T-cell (primary cell): ENCODE data around the gene HPS4. TPM values are rescaled to one million over a fixed set of nuclear protein-coding genes. Genes with fewer than 3 reads are reported as not detected.

Experiments
- ATAC-seq, 4 experiments: fragments of 200-7000 bp in 3 of 4; fragments of 150-1000 bp in 1 of 4; cut with Tn5 transposase; replicated peaks in 1 of 4; 1 replicate in 3 of 4; 2 replicates in 1 of 4; pipeline ENCODE4 v1.10.0; 2021; ENCODE audit warnings: moderate library complexity in 3 of 4, mild to moderate bottlenecking in 2 of 4, moderate number of reproducible peaks in 1 of 4
- CTCF ChIA-PET, 2 donors: fragments of 300-600 bp; sonication (Branson Sonifier 250); formaldehyde crosslinking; loops; one replicate each; lab custom pipeline; 2022; ENCODE audit warnings: antibody characterized with exemption in 2 of 2; lab: Charles Lee
- POLR2A ChIA-PET, 2 donors: fragments of 300-600 bp; sonication (Branson Sonifier 250); formaldehyde crosslinking; loops; one replicate each; lab custom pipeline; 2022; ENCODE audit warnings: antibody characterized with exemption in 2 of 2; lab: Charles Lee
- DNase-seq, 35 experiments: peaks; one replicate each; pipeline versions ENCODE4 v3.0.0 to v3.0.0-alpha.2; 2013 to 2023
- H3K27ac ChIP-seq: one replicate; pipeline ENCODE4 v1.5.1; 2013; ENCODE audit warnings: low read length
- H3K27me3 ChIP-seq, 2 experiments: replicated peaks in 1 of 2; 1 replicate in 1 of 2; 2 replicates in 1 of 2; pipeline versions ENCODE4 v1.6.1 to v1.7.0; 2013; ENCODE audit warnings: low read length in 1 of 2, mixed read lengths in 1 of 2; ENCODE audit not compliant: control insufficient read depth in 2 of 2, insufficient read depth in 2 of 2; ENCODE audit errors: extremely low read depth in 1 of 2
- H3K36me3 ChIP-seq, 2 donors: 1 replicate in 1 of 2; 2 replicates in 1 of 2; pipeline versions ENCODE4 v1.6.1 to v1.7.0; 2013; ENCODE audit warnings: low read length in 1 of 2; ENCODE audit not compliant: control insufficient read depth in 2 of 2, insufficient read depth in 1 of 2; ENCODE audit errors: extremely low read depth in 1 of 2
- H3K4me1 ChIP-seq, 2 experiments: 1 replicate in 1 of 2; 2 replicates in 1 of 2; pipeline versions ENCODE4 v1.6.1 to v1.7.0; 2013; ENCODE audit warnings: low read length in 2 of 2, mixed read lengths in 1 of 2; ENCODE audit not compliant: insufficient read depth in 2 of 2, control insufficient read depth in 1 of 2; ENCODE audit errors: extremely low read depth in 1 of 2
- H3K4me3 ChIP-seq, 2 donors: 1 replicate in 1 of 2; 2 replicates in 1 of 2; pipeline versions ENCODE4 v1.5.1 to v1.7.0; 2013; ENCODE audit warnings: mild to moderate bottlenecking in 2 of 2, low read length in 1 of 2, moderate library complexity in 1 of 2; ENCODE audit not compliant: control insufficient read depth in 1 of 2; ENCODE audit errors: extremely low read depth in 1 of 2
- H3K9me3 ChIP-seq: 2 replicates; pipeline ENCODE4 v1.7.0; 2013
- H3K27ac Mint-ChIP-seq, 2 donors: one replicate each; pipeline ENCODE4 v1.8.0; 2020 to 2021; ENCODE audit warnings: mild to moderate bottlenecking in 2 of 2, mixed read lengths in 2 of 2
- H3K27me3 Mint-ChIP-seq, 2 donors: one replicate each; pipeline ENCODE4 v1.8.0; 2021 to 2022; ENCODE audit warnings: mixed read lengths in 2 of 2
- H3K36me3 Mint-ChIP-seq: one replicate; pipeline ENCODE4 v1.8.0; 2021; ENCODE audit warnings: mixed read lengths
- H3K4me1 Mint-ChIP-seq, 3 donors: one replicate each; pipeline ENCODE4 v1.8.0; 2020 to 2022; ENCODE audit warnings: mixed read lengths in 3 of 3, mild to moderate bottlenecking in 1 of 3
- H3K4me3 Mint-ChIP-seq, 3 donors: one replicate each; pipeline ENCODE4 v1.8.0; 2020 to 2022; ENCODE audit warnings: mild to moderate bottlenecking in 3 of 3, mixed read lengths in 3 of 3, moderate library complexity in 3 of 3
- H3K9me3 Mint-ChIP-seq, 3 donors: one replicate each; pipeline ENCODE4 v1.8.0; 2020 to 2022; ENCODE audit warnings: mixed read lengths in 3 of 3
- WGBS: methylation state at CpG from one replicate; pipeline ENCODE4 v1.1.5; 2013; ENCODE audit warnings: missing lambda C conversion rate; ENCODE audit not compliant: insufficient coverage; 5-methylcytosine and 5-hydroxymethylcytosine counted together
- total RNA-seq, 35 experiments: library from RNA in 6 of 35; stranded (reverse) in 6 of 35; fragments of 120-200 nt in 1 of 35; gene quantifications; one replicate each; pipeline versions ENCODE4 v1.2.1 to v1.2.4 and lab custom pipeline; 2013 to 2026

Gene HPS4
- total RNA-seq, 5 donors from 2014 or later (not counting 1 experiment from before 2014, with no cell fraction given), result 38.7 to 53.4 (median 50.0) TPM

DNA sequence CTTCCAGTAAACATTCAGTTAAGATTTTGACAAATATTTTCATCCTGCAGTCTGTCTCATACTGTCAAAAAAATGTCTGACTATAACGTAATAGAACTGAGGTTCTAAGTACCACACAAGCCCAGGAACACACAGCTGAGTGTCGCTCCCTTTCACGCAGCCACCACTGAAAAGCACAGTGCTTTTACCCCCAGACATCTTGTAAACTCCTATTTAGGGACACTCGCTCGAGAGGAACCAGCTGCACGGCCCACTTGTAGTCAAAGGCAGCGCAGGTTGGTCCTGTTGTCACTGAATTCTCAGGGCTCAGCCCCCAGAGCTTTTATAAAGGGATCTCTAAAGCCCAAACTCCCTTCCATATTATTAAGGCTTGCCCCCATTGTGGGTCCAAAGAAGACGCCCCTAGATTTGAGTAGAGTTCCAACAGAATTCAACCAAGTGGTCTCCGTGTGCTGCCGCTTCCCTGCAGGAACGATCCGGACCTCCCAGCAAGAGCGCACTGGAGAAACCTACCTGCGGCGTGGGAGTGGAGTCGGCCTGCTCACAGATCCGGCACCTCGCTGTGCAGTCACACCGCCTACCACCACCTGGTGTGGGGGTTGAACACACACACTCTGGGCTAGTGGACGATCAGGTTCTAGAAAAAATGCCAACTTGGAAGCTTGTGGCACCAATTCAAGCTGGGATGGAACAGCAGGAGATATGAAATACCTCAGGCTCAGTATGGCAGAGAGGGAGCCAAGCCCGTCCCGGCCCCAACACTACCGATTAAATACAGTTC, 31.2 kb downstream of the HPS4 start:
- H3K27ac Mint-ChIP-seq, result no peak overlapping the region

DNA sequence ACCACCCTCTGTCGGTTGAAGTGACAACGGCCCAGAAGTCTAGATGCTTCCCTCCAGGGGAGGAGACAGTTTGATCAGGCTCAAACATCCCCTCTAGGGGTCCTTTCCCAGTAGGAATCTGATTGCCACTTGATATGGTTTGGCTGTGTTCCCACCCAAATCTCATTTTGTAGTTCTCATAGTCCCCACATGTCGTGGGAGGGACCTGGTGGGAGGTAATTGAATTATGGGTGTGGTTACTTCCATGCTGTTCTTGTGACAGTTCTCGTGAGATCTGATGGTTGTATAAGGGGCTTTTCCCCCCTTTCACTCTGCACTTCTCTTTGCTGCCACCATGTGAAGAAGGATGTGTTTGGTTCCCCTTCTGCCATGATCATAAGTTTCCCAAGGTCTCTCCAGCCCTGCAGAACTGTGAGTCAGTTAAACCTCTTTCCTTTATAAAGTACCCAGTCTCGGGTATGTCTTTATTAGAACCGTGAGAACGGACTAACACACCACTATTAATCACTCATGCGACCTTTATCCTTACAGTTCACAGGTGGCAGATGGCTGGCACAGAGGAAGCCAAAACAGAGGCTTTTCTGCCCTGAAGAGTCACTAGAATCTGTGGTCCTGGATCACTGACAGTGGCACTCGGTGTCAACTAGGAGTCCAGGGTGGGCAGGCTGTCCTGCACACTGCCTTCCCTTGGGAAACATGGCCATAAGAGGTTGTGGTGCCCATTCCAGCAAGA, 33.0 kb downstream of the HPS4 start:
- H3K4me1 Mint-ChIP-seq, result no peaks in the 10 kb centered on the region
- Histone ChIP-seq H3K4me3 (no peak overlapping the region), H3K27me3 (no peaks in the 10 kb centered on the region), H3K4me1 (no peaks in the 10 kb centered on the region), H3K27ac (no peak overlapping the region), H3K9me3 (no peaks in the 10 kb centered on the region), H3K36me3 (peaks cover 16 to 38% of the 10 kb centered on the region in 2 donors)
- ChIA-PET POLR2A (no interaction called here), CTCF (no interaction called here)
- DNase-seq (no peak), ATAC-seq (no peak)
- H3K36me3 Mint-ChIP-seq, result peaks cover 23% of the 10 kb centered on the region
- no peak overlapping the region for H3K27ac Mint-ChIP-seq
- H3K9me3 Mint-ChIP-seq, result no peaks in the 10 kb centered on the region
- no peak overlapping the region for H3K4me3 Mint-ChIP-seq
- no peaks in the 10 kb centered on the region for H3K27me3 Mint-ChIP-seq
- 74% methylated on average over 5 of the region's 9 CpGs for WGBS

More for the DNA sequence above, 31.2 kb downstream of the HPS4 start:
- Mint-ChIP-seq H3K27me3 (no peaks in the 10 kb centered on the region), H3K36me3 (peaks cover 31% of the 10 kb centered on the region), H3K4me3 (no peak overlapping the region), H3K9me3 (no peaks in the 10 kb centered on the region), H3K4me1 (no peaks in the 10 kb centered on the region)
- peaks cover 14 to 47% of the 10 kb centered on the region in 2 donors for H3K36me3 ChIP-seq
- no peak for DNase-seq
- no peaks in the 10 kb centered on the region for H3K4me1 ChIP-seq
- no peak for ATAC-seq
- WGBS, result 97% methylated on average over 16 of the region's 23 CpGs
- no peaks in the 10 kb centered on the region for H3K27me3 ChIP-seq
- CTCF ChIA-PET, result interaction anchor here in 1 of 2 donors (0.6 kb wide), 1 partner anchor 452 kb away, joined by 3 read pairs; no protein-coding TSS in a partner anchor
- no peak overlapping the region for H3K4me3 ChIP-seq
- POLR2A ChIA-PET, result no interaction called here
- no peak overlapping the region for H3K27ac ChIP-seq
- no peaks in the 10 kb centered on the region for H3K9me3 ChIP-seq

DNA sequence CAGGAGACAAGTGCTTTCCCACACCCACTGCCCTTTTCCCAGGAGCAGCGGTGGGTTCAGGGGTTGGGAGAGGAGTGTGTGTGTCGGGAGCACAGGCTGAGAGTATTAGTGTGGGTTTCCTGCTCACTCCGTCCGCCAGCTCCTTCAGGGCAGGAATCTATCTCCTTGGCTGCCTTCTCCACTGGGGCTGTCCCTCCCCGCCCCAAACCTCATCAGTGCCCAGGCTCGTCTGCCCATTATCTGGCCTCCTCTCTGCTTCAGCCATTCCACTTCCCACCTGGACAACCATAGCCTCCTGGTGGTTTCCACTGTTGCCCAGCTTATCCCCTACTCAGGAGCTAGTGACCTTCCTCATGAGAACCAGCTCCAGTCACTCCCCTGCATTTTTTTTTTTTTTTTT, 34.6 kb downstream of the HPS4 start:
- Mint-ChIP-seq H3K4me3 (no peak overlapping the region), H3K27me3 (no peaks in the 10 kb centered on the region), H3K9me3 (no peaks in the 10 kb centered on the region), H3K27ac (no peak overlapping the region), H3K4me1 (no peaks in the 10 kb centered on the region), H3K36me3 (peaks cover 19% of the 10 kb centered on the region)
- ChIA-PET POLR2A (no interaction called here), CTCF (interaction anchor here in 1 of 2 donors (1.2 kb wide), 1 partner anchor 11 kb away, joined by 3 read pairs; no protein-coding TSS in a partner anchor)
- no peak for ATAC-seq
- no peak for DNase-seq
- Histone ChIP-seq H3K36me3 (peaks cover 13 to 35% of the 10 kb centered on the region in 2 donors), H3K27ac (no peak overlapping the region), H3K27me3 (no peaks in the 10 kb centered on the region), H3K9me3 (no peaks in the 10 kb centered on the region), H3K4me3 (no peak overlapping the region), H3K4me1 (no peaks in the 10 kb centered on the region)
- WGBS, result 79% methylated on average over 2 of the region's 6 CpGs

DNA sequence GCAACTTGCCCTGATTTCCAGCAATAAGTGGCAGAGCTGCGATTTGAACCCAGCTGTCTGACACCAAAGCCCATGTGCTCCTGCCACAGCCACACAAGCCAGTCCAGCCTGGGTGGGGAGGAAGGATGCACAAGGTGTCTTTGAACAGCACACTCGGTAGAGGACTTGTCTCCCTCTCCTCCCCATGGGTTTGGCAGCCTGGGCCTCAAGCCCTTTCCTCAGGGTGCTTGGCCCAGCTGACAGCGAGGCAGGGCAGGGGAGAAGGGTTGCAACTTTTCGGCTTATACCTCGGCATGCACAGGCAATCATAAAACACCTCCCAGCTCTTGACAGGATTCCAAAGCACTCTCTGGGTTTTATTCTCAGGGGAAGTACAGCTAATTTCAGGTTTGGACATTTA, 35.2 kb downstream of the HPS4 start:
- no CpG with 5 or more reads among the region's 5 CpGs for WGBS
- Histone ChIP-seq H3K4me3 (no peak overlapping the region), H3K9me3 (no peaks in the 10 kb centered on the region), H3K4me1 (no peaks in the 10 kb centered on the region), H3K27me3 (no peaks in the 10 kb centered on the region), H3K36me3 (peaks cover 13 to 31% of the 10 kb centered on the region in 2 donors), H3K27ac (no peak overlapping the region)
- H3K36me3 Mint-ChIP-seq, result peaks cover 17% of the 10 kb centered on the region
- no peaks in the 10 kb centered on the region for H3K4me1 Mint-ChIP-seq
- no peak for DNase-seq
- no peak overlapping the region for H3K27ac Mint-ChIP-seq
- no peak overlapping the region for H3K4me3 Mint-ChIP-seq
- H3K27me3 Mint-ChIP-seq, result no peaks in the 10 kb centered on the region
- ChIA-PET CTCF (interaction anchor here in 1 of 2 donors (1.2 kb wide), 1 partner anchor 11 kb away, joined by 3 read pairs; no protein-coding TSS in a partner anchor), POLR2A (no interaction called here)
- no peak for ATAC-seq
- no peaks in the 10 kb centered on the region for H3K9me3 Mint-ChIP-seq

DNA sequence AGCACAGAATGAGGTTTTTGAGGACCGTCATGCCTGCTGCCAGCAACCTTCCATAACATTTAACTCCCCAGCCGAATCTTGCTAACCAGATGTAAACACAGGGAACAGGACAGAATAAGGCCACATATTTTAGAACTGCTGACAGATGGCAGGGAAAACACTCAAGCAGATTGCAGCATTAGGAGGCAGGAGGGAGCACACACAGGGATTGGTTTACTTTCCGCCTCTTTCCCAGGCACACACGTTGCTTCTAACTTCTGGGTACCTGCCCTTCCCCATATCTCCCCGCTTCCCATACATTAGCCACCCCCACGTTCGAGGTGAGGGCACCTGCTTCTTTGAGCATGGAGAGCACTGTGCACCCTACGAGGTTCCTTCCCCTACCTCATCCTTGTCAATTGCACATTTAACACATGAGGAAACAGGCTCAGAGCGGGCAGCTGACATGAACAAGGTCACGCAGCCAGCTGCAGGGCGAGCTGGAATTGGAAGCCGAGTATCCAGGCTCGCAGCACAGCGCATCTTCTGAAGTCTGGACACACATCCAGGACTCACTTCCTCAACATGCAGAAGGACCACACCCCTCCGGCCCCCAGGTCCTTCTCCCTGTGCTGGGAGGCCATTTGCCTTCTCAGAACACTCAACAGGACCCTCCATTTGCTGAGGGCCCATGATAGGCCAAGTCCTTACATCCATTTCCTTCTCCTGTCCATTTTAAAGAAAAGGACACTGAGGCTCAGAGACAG, 35.8 kb downstream of the HPS4 start:
- H3K27ac ChIP-seq, result no peak overlapping the region
- Mint-ChIP-seq H3K9me3 (no peaks in the 10 kb centered on the region), H3K4me3 (no peak overlapping the region), H3K4me1 (no peaks in the 10 kb centered on the region), H3K36me3 (peaks cover 15% of the 10 kb centered on the region), H3K27me3 (no peaks in the 10 kb centered on the region), H3K27ac (no peak overlapping the region)
- no peaks in the 10 kb centered on the region for H3K9me3 ChIP-seq
- DNase-seq (no peak), ATAC-seq (no peak)
- H3K4me3 ChIP-seq, result no peak overlapping the region
- no peaks in the 10 kb centered on the region for H3K27me3 ChIP-seq
- peaks cover 13 to 25% of the 10 kb centered on the region in 2 donors for H3K36me3 ChIP-seq
- WGBS, result 85% methylated on average over 12 of the region's 15 CpGs
- H3K4me1 ChIP-seq, result no peaks in the 10 kb centered on the region
- CTCF ChIA-PET, result interaction anchor here in 1 of 2 donors (1.2 kb wide), 1 partner anchor 12 kb away, joined by 3 read pairs; no protein-coding TSS in a partner anchor
- POLR2A ChIA-PET, result no interaction called here
